ENCODE measurements around the gene GP5. TPM values are rescaled to one million over a fixed set of nuclear protein-coding genes. Genes with fewer than 3 reads are reported as not detected.

Gene GP5
- total RNA-seq, 1 experiment from 2014 or later = 0.15 TPM

GRCh38 chr3:194390835-194391234, 8.2 kb downstream of the GP5 start:
- intact Hi-C loops (cut with micrococcal nuclease) = no loop called here
- H3K27me3 ChIP-seq (ENCODE audit: insufficient read depth, low read length) = no peaks in the 10 kb centered on the region
- H3K79me2 ChIP-seq (ENCODE audit: insufficient read depth, low read length) = no peaks in the 10 kb centered on the region
- CTCF ChIA-PET = no interaction called here
- POLR2A ChIA-PET = no interaction called here
- H3K9me2 ChIP-seq (ENCODE audit: insufficient read depth) = no peaks in the 10 kb centered on the region
- H4K20me1 ChIP-seq (ENCODE audit: insufficient read depth) = no peaks in the 10 kb centered on the region
- DNase-seq (ENCODE audit: low read depth, low spot score) (no peak), ATAC-seq (no peak)
- peaks cover 0 to 6% of the 10 kb centered on the region in 2 experiments; a peak in 2 of 4 replicates for H3K9me3 ChIP-seq (ENCODE audit: control insufficient read depth in 1 of 2, insufficient read depth in 1 of 2, low read depth in 1 of 2, low read length in 2 of 2)
- no peak for TF ChIP-seq MAX (IDR thresholded peaks at IDR 0.05)
- TF ChIP-seq CBX3 (IDR thresholded peaks at IDR 0.05; ENCODE audit: low read depth) = no peak
- TF ChIP-seq RAD21 (IDR thresholded peaks at IDR 0.05; ENCODE audit: low read depth) = no peak
- TF ChIP-seq EZH2phosphoT487 (IDR thresholded peaks at IDR 0.05; ENCODE audit: borderline replicate concordance) = no peak
- no peak for TF ChIP-seq CTCF (IDR thresholded peaks at IDR 0.05 in 2 of 3, conservative IDR thresholded peaks at IDR 0.05 in 1 of 3; ENCODE audit: borderline replicate concordance in 1 of 3, insufficient read depth in 1 of 3, low read depth in 2 of 3, low read length in 2 of 3)
- no peak for TF ChIP-seq EZH2 (IDR thresholded peaks at IDR 0.05)
- TF ChIP-seq FOSL1 (IDR thresholded peaks at IDR 0.05; ENCODE audit: low read depth) = no peak
- no peak for TF ChIP-seq TCF7L2 (IDR thresholded peaks at IDR 0.05; ENCODE audit: borderline replicate concordance, extremely low read depth, insufficient read depth, insufficient read length)
- no peak for TF ChIP-seq ZNF274 (IDR thresholded peaks at IDR 0.05; ENCODE audit: low read depth, low read length)
- no peak for TF ChIP-seq SRF (IDR thresholded peaks at IDR 0.05; ENCODE audit: low read depth)
- TF ChIP-seq YY1 (IDR thresholded peaks at IDR 0.05; ENCODE audit: extremely low read depth, insufficient replicate concordance, low read depth, low read length) = no peak
- TF ChIP-seq ZFX (IDR thresholded peaks at IDR 0.05) = no peak
- no peak for TF ChIP-seq ELF1 (IDR thresholded peaks at IDR 0.05; ENCODE audit: borderline replicate concordance, low read depth)
- no TSS peak for BruUV-seq (replicated peaks)
- H2AFZ ChIP-seq (ENCODE audit: low read depth, low read length, poor library complexity, severe bottlenecking) = no peak overlapping the region
- no peaks in the 10 kb centered on the region for H3K36me3 ChIP-seq (ENCODE audit: control insufficient read depth in 1 of 2, insufficient read depth in 2 of 2, low read length in 2 of 2)
- no peaks in the 10 kb centered on the region for H3K4me1 ChIP-seq (ENCODE audit: control insufficient read depth in 1 of 2, insufficient read depth in 2 of 2, low read length in 2 of 2)
- H3K4me3 ChIP-seq (replicated peaks in 1 of 2; ENCODE audit: low read depth in 1 of 2, low read length in 2 of 2) = no peak overlapping the region
- H3K4me2 ChIP-seq (ENCODE audit: low read length) = no peak overlapping the region
- RAD21 ChIA-PET (ENCODE audit: low non-redundant PET in 1 of 2, low total read pairs in 2 of 2, uncharacterized antibody in 2 of 2, unreplicated experiment in 2 of 2) = no interaction called here
- H3K9ac ChIP-seq (ENCODE audit: low read length) = no peak overlapping the region
- H3K27ac ChIP-seq (ENCODE audit: low read depth, low read length) = no peak overlapping the region
